ENCODE data around the gene FOXJ1. TPM values are rescaled to one million over a fixed set of nuclear protein-coding genes. Genes with fewer than 3 reads are reported as not detected.

Gene FOXJ1
- total and polyA plus RNA-seq, 2 of the 8 experiments (the other 6 are each of a cell fraction or from before 2014, with no cell fraction given), result 4.7 to 5.4 TPM

DNA sequence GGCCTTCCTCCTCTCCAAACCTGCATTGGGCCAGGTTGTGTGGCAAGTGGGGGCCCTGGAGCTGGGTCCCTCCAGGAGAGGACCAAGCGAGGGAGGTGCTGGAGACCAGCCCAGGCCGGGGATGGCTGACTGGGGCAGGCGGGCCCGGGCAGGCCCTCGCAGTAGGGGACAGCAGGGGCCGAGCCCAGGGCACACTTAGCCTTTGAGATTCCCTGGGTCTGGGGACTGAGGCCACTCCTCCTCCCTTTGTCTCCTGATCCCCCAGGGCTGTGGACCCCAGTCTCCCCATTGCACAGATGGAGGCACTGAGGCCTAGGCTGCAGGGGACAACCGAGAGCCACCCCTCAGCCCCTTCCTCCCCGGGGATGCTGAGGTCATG is 5.2 kb downstream of the FOXJ1 start (continued):
- TF ChIP-seq CREB1 (IDR thresholded peaks at IDR 0.05) (no peak), RNF2 (IDR thresholded peaks at IDR 0.05; ENCODE audit: borderline replicate concordance, low read depth, low read length, missing control alignments, poor library complexity, severe bottlenecking) (no peak), SIN3A (conservative IDR thresholded peaks at IDR 0.05 in 1 of 2, IDR thresholded peaks at IDR 0.05 in 1 of 2; ENCODE audit: low read depth in 1 of 2, low read length in 2 of 2) (no peak)
- TF ChIP-seq, protein P1, sequence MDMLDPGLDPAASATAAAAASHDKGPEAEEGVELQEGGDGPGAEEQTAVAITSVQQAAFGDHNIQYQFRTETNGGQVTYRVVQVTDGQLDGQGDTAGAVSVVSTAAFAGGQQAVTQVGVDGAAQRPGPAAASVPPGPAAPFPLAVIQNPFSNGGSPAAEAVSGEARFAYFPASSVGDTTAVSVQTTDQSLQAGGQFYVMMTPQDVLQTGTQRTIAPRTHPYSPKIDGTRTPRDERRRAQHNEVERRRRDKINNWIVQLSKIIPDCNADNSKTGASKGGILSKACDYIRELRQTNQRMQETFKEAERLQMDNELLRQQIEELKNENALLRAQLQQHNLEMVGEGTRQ (IDR thresholded peaks at IDR 0.05; ENCODE audit: low read length), result no peak

Measured in H1 (cell line).